GM18861 (cell line): ENCODE data around the gene SYNDIG1.

Source experiments
- ATAC-seq: cut with Tn5 transposase; IDR thresholded peaks from one replicate; pipeline ENCODE4 v1.9.1; 2021; ENCODE audit not compliant: unreplicated experiment

SYNDIG1 gene

DNA sequence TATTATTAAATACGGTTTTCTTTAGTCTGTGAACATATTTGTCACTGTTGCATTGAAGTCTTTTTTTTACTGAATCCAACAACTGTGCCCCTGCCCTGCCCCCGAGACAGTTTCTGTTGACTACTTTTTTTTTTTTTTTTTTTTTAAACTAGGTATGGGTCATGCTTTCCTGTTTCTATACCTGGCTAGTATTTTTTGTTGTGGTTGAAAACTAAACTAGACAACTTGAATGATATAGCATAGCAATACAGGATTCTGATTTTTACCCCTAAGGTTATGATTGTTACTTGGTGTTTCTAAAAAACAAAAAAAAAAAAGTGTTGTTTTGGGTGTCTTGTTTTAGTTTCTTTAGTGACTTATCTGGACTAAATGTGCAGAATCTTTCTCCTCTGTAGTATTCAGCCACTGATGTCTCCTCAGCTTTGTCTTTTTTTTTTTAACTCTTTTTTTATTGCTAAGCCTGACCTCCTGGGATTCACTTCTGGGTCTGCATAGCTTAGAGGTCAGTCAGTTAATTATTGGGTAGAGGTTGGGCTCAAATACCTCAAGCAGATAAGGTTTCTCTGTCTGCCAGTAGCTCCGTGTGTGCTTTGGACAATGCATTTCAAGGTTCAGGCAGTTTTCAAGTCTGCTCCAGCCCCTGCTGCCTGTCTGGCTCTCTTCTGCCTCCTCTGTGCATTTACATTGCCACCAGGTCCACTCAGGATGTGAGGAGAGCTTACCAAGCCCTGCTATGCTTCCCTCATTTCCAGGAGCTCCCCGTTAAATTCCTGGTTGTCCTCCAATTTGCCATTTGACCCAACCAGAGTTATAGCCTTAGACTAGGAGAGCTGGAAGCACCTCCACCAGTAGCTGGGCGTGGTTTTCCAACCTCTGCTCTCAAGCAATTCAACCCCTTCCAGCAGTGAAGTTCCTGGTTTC lies 91.4 kb downstream of the SYNDIG1 start:
- no peak for ATAC-seq

DNA sequence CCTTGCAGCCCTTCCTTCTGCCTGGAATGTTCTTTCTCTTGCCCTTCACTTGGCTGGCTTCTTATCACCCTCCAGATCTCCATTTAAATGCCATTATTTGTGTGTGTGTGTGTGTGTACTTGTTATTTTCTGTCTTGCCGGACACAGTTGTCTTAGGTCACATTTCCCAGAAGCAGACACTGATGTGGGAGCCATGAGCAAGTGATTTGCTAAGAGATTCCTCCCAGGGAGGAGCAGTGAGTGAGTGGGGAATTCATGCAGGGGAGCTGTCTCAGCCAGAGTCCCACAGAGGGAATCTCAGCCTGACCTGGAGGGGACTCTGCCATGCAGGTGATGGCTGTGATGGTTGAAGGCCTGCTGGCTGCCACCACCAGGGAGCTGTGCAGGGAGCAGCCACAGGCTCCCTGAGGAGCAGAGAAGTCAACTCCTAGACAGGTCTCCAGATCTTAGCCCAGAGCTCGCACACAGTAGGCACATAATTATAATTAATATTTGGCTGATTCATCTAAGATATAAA lies 96.5 kb downstream of the SYNDIG1 start:
- ATAC-seq, result no peak

DNA sequence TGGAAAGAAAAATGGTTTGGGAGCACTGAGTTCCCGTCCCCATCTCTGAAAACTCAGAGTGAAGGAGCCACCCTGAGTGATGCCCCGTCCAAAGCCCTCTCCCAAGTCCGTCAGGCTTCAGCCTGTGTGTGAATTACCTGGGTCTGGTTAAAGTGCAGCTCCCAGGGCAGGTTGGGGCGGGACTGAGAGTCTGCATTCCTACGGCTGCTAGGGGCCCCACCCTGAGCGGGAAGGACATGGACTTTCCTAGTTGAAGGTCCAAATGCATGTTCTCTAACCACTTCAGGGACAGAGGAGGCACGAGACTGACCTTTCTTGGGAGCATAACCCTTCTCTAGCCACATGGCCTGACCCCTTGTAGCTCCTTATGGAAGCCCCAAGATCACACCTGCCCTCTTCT lies 97.2 kb downstream of the SYNDIG1 start:
- ATAC-seq, result no peak

DNA sequence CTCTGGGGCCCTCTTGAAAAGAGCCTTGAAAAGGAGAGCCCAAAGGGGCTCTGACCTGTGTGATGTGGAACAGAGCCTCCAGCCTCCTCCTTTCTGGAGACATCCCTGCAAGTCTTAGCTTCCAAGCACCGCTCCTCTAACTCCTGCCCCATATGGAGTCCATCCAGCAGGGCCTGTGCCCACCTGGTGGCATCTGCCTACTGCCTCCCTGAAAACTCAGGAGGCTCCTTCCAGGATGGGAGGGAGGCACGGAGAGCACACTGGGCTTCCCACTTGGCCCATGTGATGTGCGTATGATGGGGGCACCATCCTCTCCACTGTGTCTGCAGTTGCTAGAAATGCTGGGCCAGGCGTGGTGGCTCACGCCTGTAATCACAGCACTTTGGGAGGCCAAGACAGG lies 98.1 kb downstream of the SYNDIG1 start:
- ATAC-seq, result no peak

DNA sequence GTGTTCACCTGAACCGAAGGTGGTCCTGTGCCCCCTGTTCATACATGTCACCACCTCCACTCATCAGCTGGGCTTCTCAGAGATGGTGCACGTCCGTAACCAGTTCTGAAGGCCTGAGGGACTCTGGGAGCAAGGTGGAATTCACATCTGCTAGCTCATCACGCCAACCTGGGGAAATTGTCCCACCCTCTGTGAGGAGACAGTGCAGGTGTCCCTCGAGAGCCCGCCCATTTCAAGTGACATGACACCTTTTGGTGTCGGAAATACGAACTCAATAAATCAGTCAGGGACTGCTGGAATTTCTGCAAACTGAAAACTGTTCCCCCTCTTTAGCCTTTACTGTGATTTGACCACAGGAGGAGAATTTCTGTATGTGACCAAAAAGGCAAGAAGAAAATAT lies 99.4 kb downstream of the SYNDIG1 start:
- ATAC-seq, result no peak

DNA sequence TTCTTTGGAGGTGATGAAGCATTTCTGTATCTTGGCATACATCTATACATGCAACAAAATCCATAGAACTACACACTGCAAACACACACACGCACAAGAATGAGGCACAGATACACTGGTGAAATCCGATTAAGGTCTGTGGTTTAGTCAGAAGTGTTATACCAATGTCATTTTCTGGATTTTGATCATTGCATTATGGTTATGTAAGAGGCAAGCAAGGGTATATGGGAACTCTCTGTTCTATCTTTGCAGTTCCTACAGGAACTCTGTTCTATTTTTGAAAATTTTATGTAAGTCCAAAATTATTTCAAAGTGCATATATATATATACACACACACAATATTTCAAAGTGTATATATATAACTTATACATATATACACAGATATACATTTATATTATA lies 101.7 kb downstream of the SYNDIG1 start:
- no peak for ATAC-seq

DNA sequence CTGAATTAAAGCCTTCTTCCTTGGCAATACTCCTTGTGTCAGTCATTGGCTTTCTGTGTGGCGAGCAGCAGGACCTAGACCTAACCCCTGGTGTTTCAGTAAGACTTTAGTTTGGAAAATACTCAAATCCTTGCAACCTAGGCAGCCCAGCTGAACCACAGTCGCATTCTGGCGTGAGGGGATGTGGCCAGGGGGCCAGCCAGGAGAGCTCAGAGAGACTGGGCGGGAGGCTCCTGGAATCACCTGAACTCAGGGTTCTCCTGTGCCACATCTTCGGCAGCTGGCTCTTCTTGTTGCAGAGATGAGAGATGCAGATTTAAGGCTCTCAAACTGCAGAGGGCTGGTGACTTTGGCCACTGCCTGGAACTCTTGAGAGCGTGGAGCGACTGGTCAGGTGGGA lies 102.7 kb downstream of the SYNDIG1 start:
- ATAC-seq, result no peak

DNA sequence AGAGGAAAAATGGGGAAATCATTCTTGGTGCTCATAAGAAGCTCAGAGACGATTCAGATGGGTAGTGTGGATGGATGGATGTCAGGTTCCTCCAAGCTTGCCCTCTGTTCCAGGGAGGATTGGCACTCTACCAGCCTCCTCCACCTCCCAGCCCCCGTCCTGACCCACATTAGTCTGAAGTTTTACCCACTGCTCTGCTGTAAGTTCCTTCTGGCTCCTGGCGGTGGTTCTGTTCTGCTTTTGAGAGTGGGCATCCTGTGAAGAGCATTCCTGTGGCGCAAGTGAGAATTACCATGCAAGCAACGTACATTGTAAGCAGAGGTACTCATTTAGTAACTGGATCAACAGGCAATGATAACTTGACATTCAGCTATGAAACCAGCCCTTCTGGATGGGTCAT lies 103.4 kb downstream of the SYNDIG1 start:
- ATAC-seq, result no peak

DNA sequence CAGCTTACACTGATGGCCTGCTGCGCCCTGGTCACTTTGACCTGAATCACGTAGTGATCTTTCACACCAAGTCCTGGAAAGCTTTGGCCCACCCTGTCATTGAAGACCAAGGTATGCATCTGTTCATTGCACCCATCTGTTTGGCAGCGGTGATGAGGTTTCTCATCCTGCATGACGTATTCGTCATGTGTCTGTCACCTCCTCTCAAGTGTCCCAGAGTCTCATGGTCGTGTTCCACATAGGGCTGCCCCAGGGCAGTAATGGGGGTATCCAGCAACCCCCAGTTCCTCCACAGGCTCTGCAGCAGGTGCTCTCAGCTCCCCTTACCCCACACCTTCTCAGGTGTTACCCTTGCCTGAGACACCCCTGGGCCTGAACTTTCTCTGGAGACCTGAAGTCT lies 104.1 kb downstream of the SYNDIG1 start:
- ATAC-seq, result no peak

DNA sequence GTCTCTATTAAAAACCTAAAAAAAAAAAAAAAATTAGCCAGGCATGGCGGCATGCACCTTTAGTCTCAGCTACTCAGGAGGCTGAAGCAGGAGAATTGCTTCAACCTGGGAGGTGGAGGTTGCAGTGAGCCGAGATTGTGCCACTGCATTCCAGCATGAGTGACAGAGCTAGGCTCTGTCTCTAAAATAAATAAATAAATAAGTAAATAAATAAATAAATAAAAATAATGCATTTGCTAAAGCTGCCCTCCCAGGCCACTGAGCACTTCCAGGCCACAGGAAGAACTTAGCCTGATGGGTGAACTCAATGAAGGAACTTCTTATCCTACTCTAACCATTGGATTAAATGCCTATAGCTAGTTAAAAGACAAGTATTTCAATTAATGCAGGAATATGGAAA lies 104.9 kb downstream of the SYNDIG1 start:
- no peak for ATAC-seq

DNA sequence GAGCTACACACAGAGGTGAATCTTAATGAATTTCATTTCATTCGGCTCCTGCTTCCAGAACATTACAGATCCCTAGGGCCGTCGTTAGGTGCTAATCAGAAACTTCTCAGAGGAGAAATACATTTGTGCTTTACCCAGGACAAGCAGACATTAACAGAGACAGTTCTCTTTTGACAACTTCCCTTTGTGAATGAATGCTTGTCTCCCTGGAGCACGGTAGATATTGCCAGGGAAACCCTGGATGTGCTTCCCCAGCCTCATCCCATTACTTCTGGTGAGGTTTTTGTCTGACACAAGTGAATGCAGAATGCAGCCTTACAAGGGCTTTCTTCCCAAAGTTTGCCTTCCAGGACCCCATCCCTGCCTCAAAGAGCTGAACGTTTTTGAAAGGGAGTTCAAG lies 105.4 kb downstream of the SYNDIG1 start:
- ATAC-seq, result no peak

DNA sequence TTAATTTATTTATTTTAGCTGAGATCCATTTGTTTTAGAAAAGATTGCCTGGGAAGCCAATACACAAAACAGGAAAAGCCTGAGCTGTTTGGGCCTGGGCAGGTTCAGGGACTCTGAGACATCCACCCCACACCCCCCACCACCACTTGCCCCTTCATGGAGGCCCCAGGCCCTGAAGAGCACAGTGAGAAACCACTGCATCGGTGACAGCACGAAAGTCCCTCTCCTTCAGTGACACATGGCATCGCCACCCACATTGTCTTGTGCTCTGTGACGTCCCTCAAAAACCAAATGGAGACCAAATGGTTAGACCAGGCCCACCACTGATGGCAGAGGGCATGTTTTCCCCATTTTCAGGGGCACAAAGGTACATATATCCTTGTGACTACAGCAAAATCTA lies 106.4 kb downstream of the SYNDIG1 start:
- ATAC-seq, result no peak

DNA sequence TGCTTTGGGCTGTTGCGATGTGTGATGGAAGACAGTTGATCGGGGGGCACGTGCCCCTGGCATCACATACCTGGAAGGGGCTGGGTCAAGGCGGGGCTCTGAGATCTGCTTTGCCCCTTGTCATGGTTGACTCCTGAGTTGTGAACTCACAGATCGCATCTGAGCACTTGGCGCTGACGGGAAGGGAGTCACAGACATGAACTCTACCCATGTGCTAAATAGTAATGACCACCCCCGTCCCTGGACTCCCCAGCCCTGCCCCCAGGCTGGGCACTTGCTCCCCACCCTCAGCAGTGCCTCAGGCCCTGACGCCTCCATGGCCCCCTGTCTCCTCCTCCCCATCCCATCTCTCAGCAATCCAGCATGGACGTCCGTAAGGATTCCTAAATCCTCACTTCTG lies 107.0 kb downstream of the SYNDIG1 start:
- no peak for ATAC-seq

DNA sequence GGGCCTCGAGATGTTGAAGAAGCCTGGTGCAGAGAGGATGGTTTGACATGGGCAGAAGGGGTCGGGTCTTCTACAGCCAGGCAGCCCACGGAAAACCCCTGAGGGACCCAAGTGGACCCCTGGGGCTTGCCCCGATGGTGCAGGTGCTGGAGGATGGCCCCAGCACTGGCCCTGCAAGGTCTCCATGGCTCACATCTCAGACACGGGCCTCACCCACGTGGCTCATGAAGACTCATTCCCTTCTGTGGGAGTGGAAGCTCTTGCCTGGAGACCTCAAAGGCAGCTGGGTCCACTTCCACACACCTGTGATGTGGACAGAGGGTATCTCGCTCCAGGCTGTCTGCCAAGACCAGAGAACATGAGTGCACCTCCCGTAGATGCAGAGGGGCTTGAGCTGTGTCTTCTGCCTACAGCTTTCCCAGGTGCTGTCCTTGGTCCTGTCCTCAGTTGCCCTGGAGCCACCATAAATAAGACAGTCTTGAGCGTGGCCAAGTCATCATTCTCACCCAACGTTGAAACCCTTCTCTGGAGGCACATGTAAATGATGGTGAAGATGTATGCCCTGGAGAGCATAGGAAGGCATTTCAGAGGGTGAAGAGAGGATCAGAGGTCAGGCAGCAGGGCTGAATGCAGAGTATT lies 108.0 kb downstream of the SYNDIG1 start:
- ATAC-seq, result no peak

DNA sequence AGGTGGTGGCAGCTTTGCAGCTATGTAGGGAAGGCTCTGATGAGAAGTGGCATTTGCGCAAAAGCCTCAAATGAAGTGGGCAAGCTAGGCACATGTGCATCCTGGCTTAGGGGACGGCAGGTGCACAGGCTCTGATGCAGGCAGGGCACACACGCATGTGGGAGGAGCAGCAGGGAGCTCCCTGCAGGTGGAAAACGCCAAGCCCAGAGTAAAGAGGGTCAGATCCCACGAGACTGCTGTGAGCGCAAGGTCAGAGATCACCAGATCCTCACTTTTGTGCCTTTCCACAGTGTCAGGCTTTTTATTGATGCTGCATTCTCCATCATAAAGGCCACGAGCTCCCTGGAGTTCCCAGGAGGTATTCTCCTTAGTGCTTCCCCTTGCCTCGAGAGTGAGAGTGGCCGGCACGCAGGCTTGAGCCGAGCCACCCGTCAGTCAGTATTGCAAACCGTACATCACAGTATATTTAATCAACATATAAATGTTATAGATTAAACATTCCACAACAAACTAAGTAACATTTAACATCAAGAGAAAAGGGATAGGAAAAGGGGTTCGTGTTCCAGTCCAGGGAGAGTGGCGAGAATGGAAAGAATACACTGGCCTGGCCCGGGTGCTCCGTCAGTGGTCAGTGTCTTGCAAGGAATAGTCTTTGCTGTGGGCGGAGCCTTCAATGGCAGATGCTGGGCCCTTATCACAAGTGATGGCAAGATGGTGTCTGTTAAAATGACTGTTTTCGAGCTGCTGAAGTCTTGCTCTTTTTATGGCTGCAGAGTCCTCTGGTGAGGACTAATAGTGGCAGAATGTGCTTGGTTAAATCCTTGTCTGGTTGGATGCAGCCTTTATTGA lies 109.4 kb downstream of the SYNDIG1 start:
- no peak for ATAC-seq

DNA sequence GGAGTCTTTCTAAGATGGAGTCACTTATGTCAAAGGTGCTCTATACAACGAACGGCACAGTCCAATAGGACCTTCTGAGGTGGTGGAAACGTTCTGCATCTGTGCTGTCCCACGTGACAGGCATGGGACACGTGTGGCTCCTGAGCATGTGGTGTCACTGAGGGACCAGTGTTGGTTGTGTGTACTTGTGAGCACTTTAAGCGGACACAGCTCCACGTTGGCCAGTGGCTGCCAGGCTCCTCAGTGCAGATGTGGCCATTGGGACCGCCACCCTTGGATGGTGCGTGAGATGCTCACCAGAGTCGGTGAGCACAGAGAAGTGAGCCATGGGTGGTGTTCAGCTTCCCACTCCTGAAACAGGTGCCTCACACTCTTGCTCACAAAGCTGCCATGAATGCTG lies 110.0 kb downstream of the SYNDIG1 start:
- ATAC-seq, result no peak

DNA sequence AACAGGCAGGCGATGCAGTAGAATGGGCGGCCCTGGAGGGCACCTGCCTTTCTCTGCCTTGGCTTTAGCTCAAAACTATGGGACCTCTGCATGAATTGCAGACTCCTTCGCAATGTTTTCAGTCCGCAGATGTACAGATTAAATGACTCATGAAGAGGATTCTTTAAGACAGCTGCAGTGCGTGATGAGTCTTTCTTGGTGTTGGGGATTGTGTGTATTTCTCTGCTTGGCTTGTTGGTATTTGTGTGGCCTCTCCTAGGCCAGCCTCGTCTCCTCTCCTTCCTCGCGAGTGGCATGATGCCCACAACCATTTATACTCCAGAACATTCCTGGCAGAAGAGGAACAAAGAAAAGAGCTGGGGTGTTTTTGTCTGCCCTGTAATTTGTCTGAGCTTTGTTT lies 110.6 kb downstream of the SYNDIG1 start:
- ATAC-seq, result no peak

DNA sequence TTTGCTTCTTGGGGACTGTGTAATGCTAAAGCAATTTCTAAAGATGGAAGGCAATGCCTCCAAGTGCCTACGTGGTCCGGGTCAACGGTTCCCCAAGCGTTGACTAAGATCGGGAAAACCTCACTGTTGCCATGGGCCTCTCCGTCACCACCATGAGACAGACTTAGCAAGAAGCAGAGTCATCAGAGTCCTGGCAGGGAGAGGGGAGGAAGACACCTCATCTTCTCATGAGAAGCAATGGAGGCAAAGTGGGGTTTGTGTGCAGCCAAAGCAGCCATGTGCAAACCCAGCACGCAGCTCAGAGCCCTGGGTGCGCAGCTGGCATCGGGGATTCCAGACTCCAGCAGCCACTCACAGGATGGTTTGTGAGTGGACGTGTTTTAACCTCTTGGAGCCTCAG lies 111.4 kb downstream of the SYNDIG1 start:
- no peak for ATAC-seq

DNA sequence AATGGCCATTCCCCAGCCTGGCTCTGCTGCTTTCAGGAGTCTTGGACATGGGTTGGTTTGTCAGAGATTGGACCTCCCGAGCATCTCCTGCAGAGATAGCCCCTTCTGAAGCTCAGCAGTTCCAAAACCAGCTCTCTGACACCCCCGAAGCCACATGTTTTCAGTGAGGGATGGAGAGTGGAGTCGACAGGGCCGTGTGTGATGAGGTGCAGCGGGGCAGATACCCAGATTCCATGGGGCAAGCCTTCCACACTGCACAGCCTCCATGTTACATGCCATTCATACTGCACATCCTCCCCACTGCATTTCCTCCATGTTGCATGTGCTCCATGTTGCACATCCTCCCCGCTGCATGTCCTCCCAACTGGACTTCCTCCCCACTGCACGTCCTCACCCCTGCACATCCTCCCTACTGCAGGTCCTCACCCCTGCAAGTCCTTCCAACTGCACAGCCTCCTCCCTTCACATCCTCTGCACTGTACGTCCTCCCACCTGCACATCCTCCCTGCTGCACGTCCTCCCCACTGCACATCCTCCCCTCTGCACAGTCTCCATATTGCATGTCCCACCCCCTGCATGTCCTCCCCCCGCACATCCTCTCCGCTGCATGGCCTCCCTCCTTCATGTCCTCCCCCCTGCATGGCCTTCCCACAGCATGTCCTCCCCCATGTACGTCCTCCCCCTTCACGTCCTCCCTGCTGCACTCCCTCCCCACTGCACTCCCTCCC lies 112.2 kb downstream of the SYNDIG1 start:
- no peak for ATAC-seq

DNA sequence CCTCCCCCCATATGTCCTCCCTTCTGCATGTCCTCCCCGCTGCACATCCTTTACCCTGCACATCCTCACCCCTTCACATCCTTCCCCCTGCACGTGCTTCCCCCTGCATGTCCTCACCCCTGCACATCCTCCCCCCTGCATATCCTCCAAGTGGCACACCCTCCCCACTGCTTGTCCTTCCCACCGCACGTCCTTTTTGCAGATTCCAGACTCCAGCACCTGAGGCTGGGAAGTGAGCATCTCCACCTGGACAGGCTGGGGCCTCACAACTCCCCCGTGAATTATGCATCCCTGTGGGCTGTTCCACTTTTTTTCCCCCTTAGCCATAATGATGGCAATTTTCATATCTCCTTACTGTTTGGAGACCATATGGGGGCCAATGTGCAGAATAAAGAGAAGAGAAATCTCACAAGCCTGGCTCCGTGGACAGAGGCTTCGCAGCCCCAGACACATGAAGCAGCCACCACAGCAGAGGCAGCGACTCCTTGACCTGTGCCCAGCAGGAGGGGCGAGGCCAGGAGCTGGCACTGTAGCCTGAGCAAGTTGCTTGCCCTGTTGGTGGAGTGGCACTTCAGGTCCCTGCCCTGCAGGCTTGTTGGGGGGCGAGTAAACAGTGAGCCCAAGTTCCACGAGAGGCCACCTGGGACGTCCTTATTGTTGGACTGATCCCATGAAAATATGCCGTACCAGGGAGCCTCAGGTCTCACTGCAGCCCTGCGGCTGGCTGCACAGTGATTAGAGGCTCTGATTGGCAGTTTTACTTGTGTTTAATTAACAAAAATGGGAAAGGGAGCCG lies 113.1 kb downstream of the SYNDIG1 start:
- no peak for ATAC-seq
